Osteoblast (primary cell): ENCODE data around the gene RARRES1. TPM values are rescaled to one million over a fixed set of nuclear protein-coding genes. Genes with fewer than 3 reads are reported as not detected.

Source experiments
- DNase-seq: peaks from one replicate; pipeline ENCODE4 v3.0.0; 2011; ENCODE audit warnings: low spot score, mixed read lengths; ENCODE audit not compliant: insufficient read length; ENCODE audit errors: missing footprints
- H2AFZ ChIP-seq: 2 replicates; pipeline ENCODE4 v1.6.0; 2011; ENCODE audit warnings: mild to moderate bottlenecking, low read length
- H3K27ac ChIP-seq: 2 replicates; pipeline ENCODE4 v1.5.1; 2011; ENCODE audit warnings: mild to moderate bottlenecking, low read depth, low read length, moderate library complexity
- H3K27me3 ChIP-seq: 2 replicates; pipeline ENCODE4 v1.6.0; 2012; ENCODE audit warnings: mild to moderate bottlenecking, control low read depth, inconsistent platforms, low read length, moderate library complexity; ENCODE audit not compliant: insufficient read depth
- H3K36me3 ChIP-seq: 2 replicates; pipeline ENCODE4 v1.5.1; 2011; ENCODE audit warnings: mild to moderate bottlenecking, low read length, control low read depth, moderate library complexity; ENCODE audit not compliant: insufficient read depth
- H3K4me1 ChIP-seq: 2 replicates; pipeline ENCODE4 v1.5.1; 2011; ENCODE audit warnings: mild to moderate bottlenecking, low read length, control low read depth, moderate library complexity; ENCODE audit not compliant: insufficient read depth
- H3K4me2 ChIP-seq: 2 replicates; pipeline ENCODE4 v1.6.0; 2011; ENCODE audit warnings: mild to moderate bottlenecking, low read length; ENCODE audit not compliant: insufficient read depth
- H3K4me3 ChIP-seq: fragments of 200-600 bp; sonication (generic); 3 replicates; pipeline ENCODE4 v1.5.1; 2012; ENCODE audit warnings: mild to moderate bottlenecking, low read length, inconsistent platforms; ENCODE audit not compliant: insufficient read depth
- H3K79me2 ChIP-seq: 2 replicates; pipeline ENCODE4 v1.6.0; 2012; ENCODE audit warnings: mild to moderate bottlenecking, low read length, control low read depth, inconsistent platforms; ENCODE audit not compliant: insufficient read depth
- H3K9me3 ChIP-seq: 2 replicates; pipeline ENCODE4 v1.5.1; 2011; ENCODE audit warnings: low read depth, low read length, control low read depth
- H4K20me1 ChIP-seq: 2 replicates; pipeline ENCODE4 v1.6.0; 2012; ENCODE audit warnings: mild to moderate bottlenecking, low read length, control low read depth; ENCODE audit not compliant: insufficient read depth
- CTCF ChIP-seq: IDR thresholded peaks from 2 replicates; pipeline ENCODE4 v1.5.1; 2011; ENCODE audit warnings: mild to moderate bottlenecking, low read depth, low read length, moderate library complexity; ENCODE audit errors: extremely low read depth
- total RNA-seq: library from RNA; depleted of rRNA; stranded (reverse); fragments of >200 nt; gene quantifications from 2 replicates; pipeline ENCODE4 v1.2.3, GENCODE V29; 2012

The RARRES1 gene
- total RNA-seq, 1 donor, result 19.5 TPM

GRCh38 chr3:158777161-158777873 is 45.1 kb upstream of the RARRES1 start:
- Histone ChIP-seq H3K4me2 (no peak overlapping the region), H3K36me3 (no peaks in the 10 kb centered on the region)

GRCh38 chr3:158776531-158776930 is 44.3 kb upstream of the RARRES1 start:
- Histone ChIP-seq H3K4me1 (peaks cover 5% of the 10 kb centered on the region), H3K4me3 (no peak overlapping the region), H3K4me2 (no peak overlapping the region), H3K27me3 (no peaks in the 10 kb centered on the region), H3K9me3 (no peaks in the 10 kb centered on the region), H3K27ac (no peak overlapping the region), H3K79me2 (no peaks in the 10 kb centered on the region), H4K20me1 (no peaks in the 10 kb centered on the region), H2AFZ (no peak overlapping the region), H3K36me3 (no peaks in the 10 kb centered on the region)
- DNase-seq, result no peak
- no peak for TF ChIP-seq CTCF

More at GRCh38 chr3:158777161-158777873, 45.1 kb upstream of the RARRES1 start:
- H3K27me3 ChIP-seq, result no peaks in the 10 kb centered on the region
- no peaks in the 10 kb centered on the region for H4K20me1 ChIP-seq
- peaks cover 8% of the 10 kb centered on the region for H3K4me1 ChIP-seq
- H3K4me3 ChIP-seq, result no peak overlapping the region
- H3K9me3 ChIP-seq, result no peaks in the 10 kb centered on the region
- TF ChIP-seq CTCF, result no peak
- no peak overlapping the region for H3K27ac ChIP-seq
- H2AFZ ChIP-seq, result peak overlapping the region; percentile 34
- no peaks in the 10 kb centered on the region for H3K79me2 ChIP-seq
- peak; percentile 45 for DNase-seq

GRCh38 chr3:158775426-158776410 is 43.5 kb upstream of the RARRES1 start:
- DNase-seq, result no peak
- no peak overlapping the region for H3K4me3 ChIP-seq

More at GRCh38 chr3:158775426-158776410, 43.5 kb upstream of the RARRES1 start:
- Histone ChIP-seq H3K4me2 (no peak overlapping the region), H3K79me2 (no peaks in the 10 kb centered on the region), H4K20me1 (no peaks in the 10 kb centered on the region), H3K4me1 (peaks cover 5% of the 10 kb centered on the region), H3K9me3 (no peaks in the 10 kb centered on the region), H3K27me3 (no peaks in the 10 kb centered on the region), H2AFZ (peak overlapping the region; percentile 11), H3K36me3 (no peaks in the 10 kb centered on the region), H3K27ac (no peak overlapping the region)
- TF ChIP-seq CTCF, result no peak
